Karpas-422 (cell line): ENCODE results near the gene SUMO1. TPM values are rescaled to one million over a fixed set of nuclear protein-coding genes. Genes with fewer than 3 reads are reported as not detected.
A peak's percentile ranks its signal among the peaks of the same experiment; 100 is the strongest.

ENCODE experiments used
- DNase-seq: peaks from one replicate; pipeline ENCODE4 v3.0.0-alpha.2; 2015
- H2AFZ ChIP-seq: fragments of 200-600 bp; sonication (generic); 2 replicates; pipeline ENCODE4 v1.6.1; 2014; ENCODE audit warnings: antibody characterized with exemption, low read length, mixed read lengths
- H3K27ac ChIP-seq: fragments of 200-600 bp; sonication (generic); 2 replicates; pipeline ENCODE4 v1.5.1; 2014; ENCODE audit warnings: mild to moderate bottlenecking, low read length, moderate library complexity
- H3K27me3 ChIP-seq: fragments of 200-600 bp; sonication (generic); 2 replicates; pipeline ENCODE4 v1.6.1; 2014; ENCODE audit warnings: low read length, mixed read lengths
- H3K36me3 ChIP-seq: fragments of 200-600 bp; sonication (generic); 2 replicates; pipeline ENCODE4 v1.6.1; 2014; ENCODE audit warnings: low read length, mixed read lengths; ENCODE audit not compliant: insufficient read depth
- H3K4me1 ChIP-seq: fragments of 200-600 bp; sonication (generic); 2 replicates; pipeline ENCODE4 v1.6.1; 2014; ENCODE audit warnings: mild to moderate bottlenecking, low read length, mixed read lengths
- H3K4me2 ChIP-seq: fragments of 200-600 bp; sonication (generic); 2 replicates; pipeline ENCODE4 v1.6.1; 2014; ENCODE audit warnings: low read length, low read depth, mild to moderate bottlenecking; ENCODE audit not compliant: poor library complexity, severe bottlenecking
- H3K4me3 ChIP-seq: fragments of 200-600 bp; sonication (generic); 2 replicates; pipeline ENCODE4 v1.5.1; 2014; ENCODE audit warnings: mild to moderate bottlenecking, antibody characterized with exemption, low read length, mixed read lengths
- H3K79me2 ChIP-seq: fragments of 200-600 bp; sonication (generic); 2 replicates; pipeline ENCODE4 v1.6.1; 2014; ENCODE audit warnings: mild to moderate bottlenecking, low read length, mixed read lengths
- H3K9ac ChIP-seq: fragments of 200-600 bp; sonication (generic); 2 replicates; pipeline ENCODE4 v1.6.0; 2014; ENCODE audit warnings: low read length
- H3K9me2 ChIP-seq: fragments of 200-600 bp; sonication (generic), shearing (Covaris generic); replicated peaks from 2 replicates; pipeline ENCODE4 v1.6.0; 2014; ENCODE audit warnings: mild to moderate bottlenecking, low read length, moderate library complexity; ENCODE audit not compliant: insufficient read depth
- H3K9me3 ChIP-seq: fragments of 300-700, 200-600 bp; sonication (generic); 2 replicates; pipeline ENCODE4 v1.6.1; 2014; ENCODE audit warnings: low read length, mixed read lengths
- H4K20me1 ChIP-seq: fragments of 200-600 bp; sonication (generic); 2 replicates; pipeline ENCODE4 v1.6.1; 2014; ENCODE audit warnings: mild to moderate bottlenecking, antibody characterized with exemption, low read length, low read depth; ENCODE audit not compliant: insufficient read depth
- total RNA-seq: library from RNA; depleted of rRNA; stranded (reverse); fragments of >200 nt; shearing (Covaris generic); gene quantifications from 2 replicates; pipeline ENCODE4 v1.2.3, GENCODE V29; 2014; ENCODE audit warnings: low replicate concordance

SUMO1 gene
- total RNA-seq, 1 experiment from 2014 or later = 170 TPM

GRCh38 chr2:202193305-202193704, 45.1 kb downstream of the SUMO1 start:
- Histone ChIP-seq H3K4me2 (no peak overlapping the region), H4K20me1 (no peaks in the 10 kb centered on the region), H3K9me2 (no peaks in the 10 kb centered on the region), H3K4me1 (no peaks in the 10 kb centered on the region), H3K79me2 (no peaks in the 10 kb centered on the region), H3K9ac (no peak overlapping the region), H3K27ac (no peak overlapping the region), H3K4me3 (no peak overlapping the region), H2AFZ (no peak overlapping the region), H3K9me3 (no peaks in the 10 kb centered on the region), H3K27me3 (no peaks in the 10 kb centered on the region), H3K36me3 (no peaks in the 10 kb centered on the region)
- no peak for DNase-seq

GRCh38 chr2:202187570-202187969, 50.8 kb downstream of the SUMO1 start:
- H3K79me2 ChIP-seq = no peaks in the 10 kb centered on the region
- no peak for DNase-seq
- no peaks in the 10 kb centered on the region for H3K9me3 ChIP-seq
- H3K9ac ChIP-seq = no peak overlapping the region
- H3K4me3 ChIP-seq = no peak overlapping the region
- no peaks in the 10 kb centered on the region for H3K27me3 ChIP-seq
- H2AFZ ChIP-seq = no peak overlapping the region
- H3K4me2 ChIP-seq = no peak overlapping the region
- H3K36me3 ChIP-seq = no peaks in the 10 kb centered on the region
- no peaks in the 10 kb centered on the region for H3K9me2 ChIP-seq
- H3K4me1 ChIP-seq = no peaks in the 10 kb centered on the region
- no peaks in the 10 kb centered on the region for H4K20me1 ChIP-seq
- H3K27ac ChIP-seq = no peak overlapping the region

- Histone ChIP-seq H4K20me1 (no peaks in the 10 kb centered on the region), H3K36me3 (no peaks in the 10 kb centered on the region), H3K27me3 (no peaks in the 10 kb centered on the region), H3K9ac (no peak overlapping the region), H3K4me2 (no peak overlapping the region), H3K4me1 (no peaks in the 10 kb centered on the region), H2AFZ (no peak overlapping the region), H3K4me3 (no peak overlapping the region), H3K27ac (no peak overlapping the region), H3K9me3 (no peaks in the 10 kb centered on the region), H3K79me2 (no peaks in the 10 kb centered on the region), H3K9me2 (no peaks in the 10 kb centered on the region)
- no peak for DNase-seq
These were observed 51.7 kb downstream of the SUMO1 start for GRCh38 chr2:202186641-202187202.

GRCh38 chr2:202185156-202185555, 53.2 kb downstream of the SUMO1 start:
- Histone ChIP-seq H3K4me1 (no peaks in the 10 kb centered on the region), H3K79me2 (no peaks in the 10 kb centered on the region), H4K20me1 (no peaks in the 10 kb centered on the region), H3K36me3 (no peaks in the 10 kb centered on the region), H3K9ac (no peak overlapping the region), H3K4me3 (no peak overlapping the region), H2AFZ (no peak overlapping the region), H3K27ac (no peak overlapping the region), H3K4me2 (no peak overlapping the region), H3K27me3 (no peaks in the 10 kb centered on the region), H3K9me3 (no peaks in the 10 kb centered on the region), H3K9me2 (no peaks in the 10 kb centered on the region)
- no peak for DNase-seq

DNA sequence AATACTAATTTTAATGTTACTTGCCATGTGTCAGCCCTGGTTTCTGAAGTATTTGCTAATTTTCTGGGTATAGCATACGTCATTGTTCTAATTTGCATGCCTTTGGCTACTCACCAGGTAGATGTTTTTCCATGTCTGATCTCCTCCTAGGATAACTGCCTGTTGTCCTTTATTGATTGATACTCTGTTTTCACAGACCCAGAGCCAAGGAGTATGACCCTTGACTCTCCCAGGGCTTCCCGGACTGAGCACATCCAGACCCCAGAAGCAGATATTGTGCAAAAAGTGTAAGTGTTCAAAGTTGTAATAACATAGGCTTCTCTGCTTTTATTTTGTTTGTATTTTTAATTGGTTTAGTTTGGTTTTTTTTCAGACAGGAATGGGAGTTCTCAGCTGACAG, 53.8 kb downstream of the SUMO1 start:
- H3K9me3 ChIP-seq = no peaks in the 10 kb centered on the region
- no peak overlapping the region for H3K4me3 ChIP-seq
- no peaks in the 10 kb centered on the region for H4K20me1 ChIP-seq
- H3K9me2 ChIP-seq = no peaks in the 10 kb centered on the region
- H2AFZ ChIP-seq = no peak overlapping the region
- no peak overlapping the region for H3K4me2 ChIP-seq
- no peaks in the 10 kb centered on the region for H3K79me2 ChIP-seq
- no peak for DNase-seq
- no peak overlapping the region for H3K27ac ChIP-seq
- no peak overlapping the region for H3K9ac ChIP-seq
- H3K36me3 ChIP-seq = no peaks in the 10 kb centered on the region
- H3K27me3 ChIP-seq = no peaks in the 10 kb centered on the region
- H3K4me1 ChIP-seq = no peaks in the 10 kb centered on the region

DNA sequence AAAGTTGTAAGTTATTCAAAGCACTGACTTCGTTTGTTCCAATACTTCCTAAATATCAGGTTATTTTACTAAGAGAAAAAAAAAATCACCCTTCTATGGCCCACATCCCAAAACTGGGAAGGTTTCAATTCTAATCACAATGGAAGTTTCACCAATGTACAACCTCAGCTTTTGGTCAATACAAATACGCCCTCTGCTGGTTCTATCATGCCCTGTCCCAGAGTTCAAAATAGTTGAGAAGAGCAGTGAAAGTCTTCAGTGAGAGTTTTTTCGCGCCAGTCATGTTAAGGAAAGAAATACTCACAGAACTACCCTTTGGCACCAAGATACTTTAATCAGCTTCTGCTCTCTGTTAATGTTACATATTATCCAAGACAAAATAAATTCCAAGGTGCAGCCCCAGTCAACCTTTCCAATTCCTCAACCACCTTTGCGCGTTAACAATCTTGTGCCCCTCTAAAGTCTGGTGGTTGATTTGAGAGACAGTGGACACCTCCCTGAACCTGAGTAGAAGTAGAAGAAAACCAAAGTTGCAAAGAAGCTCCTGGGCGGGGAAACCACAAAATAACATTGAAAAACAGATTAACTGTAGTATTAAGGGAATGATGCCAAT, 59.9 kb downstream of the SUMO1 start:
- no peak overlapping the region for H3K27ac ChIP-seq
- no peaks in the 10 kb centered on the region for H3K27me3 ChIP-seq
- H3K9ac ChIP-seq = no peak overlapping the region
- peak; percentile 82 for DNase-seq
- no peaks in the 10 kb centered on the region for H4K20me1 ChIP-seq
- H3K9me2 ChIP-seq = no peaks in the 10 kb centered on the region
- H3K36me3 ChIP-seq = no peaks in the 10 kb centered on the region
- no peak overlapping the region for H3K4me2 ChIP-seq
- no peak overlapping the region for H3K4me3 ChIP-seq
- no peaks in the 10 kb centered on the region for H3K79me2 ChIP-seq
- no peaks in the 10 kb centered on the region for H3K4me1 ChIP-seq
- H2AFZ ChIP-seq = no peak overlapping the region
- no peaks in the 10 kb centered on the region for H3K9me3 ChIP-seq

DNA sequence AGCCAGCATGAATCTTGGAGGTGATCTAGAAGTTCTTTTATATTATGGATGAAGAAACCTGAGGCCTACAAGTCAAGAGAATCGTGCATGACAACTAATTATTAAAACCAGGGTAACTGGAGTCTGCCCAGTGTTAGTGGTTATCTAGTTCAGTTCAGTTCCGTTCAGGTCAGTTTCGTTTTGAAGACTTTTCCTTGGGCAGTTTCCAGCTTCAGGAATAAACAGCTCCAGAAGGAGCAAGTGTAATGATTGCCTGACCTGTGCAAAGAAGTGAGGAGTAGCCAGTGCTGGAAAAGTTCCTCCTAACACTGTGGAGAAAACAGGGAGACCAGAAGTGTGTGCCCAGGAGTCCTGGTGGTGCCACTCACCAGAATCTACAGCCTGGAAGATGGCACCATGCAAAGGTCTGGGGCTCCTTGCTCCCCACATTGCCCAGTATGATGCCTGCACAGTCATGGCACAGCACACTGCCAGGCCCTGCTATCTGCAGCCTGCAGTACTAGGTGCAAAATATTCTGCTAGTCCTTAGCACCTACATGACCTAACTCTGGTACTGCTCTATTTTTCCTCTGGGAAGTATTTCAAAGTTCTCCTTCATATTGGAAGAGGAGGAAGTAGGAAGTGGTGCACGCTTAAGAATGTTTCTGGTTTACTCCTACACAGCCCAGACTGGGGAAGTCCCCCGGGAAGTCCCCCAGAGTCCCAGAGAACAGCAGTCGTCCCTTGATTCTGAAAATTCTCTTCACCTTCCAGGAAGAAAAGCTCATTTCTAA, 65.8 kb downstream of the SUMO1 start:
- Histone ChIP-seq H3K9me3 (no peaks in the 10 kb centered on the region), H3K79me2 (no peaks in the 10 kb centered on the region), H3K27me3 (no peaks in the 10 kb centered on the region), H3K9ac (no peak overlapping the region), H3K27ac (no peak overlapping the region), H3K9me2 (no peaks in the 10 kb centered on the region), H3K4me3 (no peak overlapping the region), H2AFZ (peak overlapping the region; percentile 49; the same call in 1 of the 2 replicates), H4K20me1 (no peaks in the 10 kb centered on the region), H3K4me2 (no peak overlapping the region), H3K4me1 (0 out of 2 replicates have a peak, but pooled peaks cover 3% of the 10 kb centered on the region), H3K36me3 (no peaks in the 10 kb centered on the region)
- no peak for DNase-seq

- Histone ChIP-seq H3K27me3 (no peaks in the 10 kb centered on the region), H3K9me2 (no peaks in the 10 kb centered on the region), H3K9me3 (no peaks in the 10 kb centered on the region), H3K4me1 (0 out of 2 replicates have a peak, but pooled peaks cover 3% of the 10 kb centered on the region), H3K27ac (no peak overlapping the region), H4K20me1 (no peaks in the 10 kb centered on the region), H3K79me2 (no peaks in the 10 kb centered on the region), H3K36me3 (no peaks in the 10 kb centered on the region), H3K4me3 (no peak overlapping the region), H3K4me2 (no peak overlapping the region), H2AFZ (no peak overlapping the region), H3K9ac (no peak overlapping the region)
- DNase-seq = no peak
These were observed 67.1 kb downstream of the SUMO1 start for GRCh38 chr2:202171241-202171825.
